Esophagus muscularis mucosa (tissue), 4 donors: ENCODE results near the gene ABCB8.

ENCODE experiments used
- EP300 ChIP-seq: sonication (generic); formaldehyde crosslinking; IDR thresholded peaks from one replicate; pipeline ENCODE4 v1.6.1; 2017; ENCODE audit warnings: antibody characterized with exemption
- POLR2A ChIP-seq: fragments of 450-650 bp; IDR thresholded peaks from one replicate; pipeline ENCODE4 v1.6.1; 2017; ENCODE audit warnings: antibody characterized with exemption, moderate library complexity, mild to moderate bottlenecking, low read depth
- TF ChIP-seq, protein P1 (sequence below), 3 experiments: fragments of 200-600 bp in 2 of 3; fragments of 450-650 bp in 1 of 3; sonication (generic) in 2 of 3; IDR thresholded peaks; one replicate each; pipeline ENCODE4 v1.5.1; 2017 to 2019; ENCODE audit warnings: antibody characterized with exemption in 3 of 3, mild to moderate bottlenecking in 2 of 3, moderate library complexity in 1 of 3

DNA sequence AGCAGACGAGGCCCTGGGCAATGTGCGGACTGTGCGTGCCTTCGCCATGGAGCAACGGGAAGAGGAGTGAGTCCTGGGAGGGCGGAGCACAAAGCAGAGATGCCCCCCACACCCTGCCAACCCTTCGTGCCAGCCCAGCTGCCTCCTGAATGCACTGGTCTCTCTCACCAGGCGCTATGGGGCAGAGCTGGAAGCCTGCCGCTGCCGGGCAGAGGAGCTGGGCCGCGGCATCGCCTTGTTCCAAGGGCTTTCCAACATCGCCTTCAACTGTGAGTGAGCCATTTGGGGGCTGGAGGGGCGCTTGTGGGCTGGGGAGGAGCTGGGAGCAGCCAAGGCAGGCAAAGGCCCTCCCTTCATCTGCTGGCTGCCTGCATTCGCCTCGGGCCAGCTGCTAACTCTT lies 7.7 kb downstream of the ABCB8 start:
- TF ChIP-seq EP300 = no peak
- TF ChIP-seq, protein P1, sequence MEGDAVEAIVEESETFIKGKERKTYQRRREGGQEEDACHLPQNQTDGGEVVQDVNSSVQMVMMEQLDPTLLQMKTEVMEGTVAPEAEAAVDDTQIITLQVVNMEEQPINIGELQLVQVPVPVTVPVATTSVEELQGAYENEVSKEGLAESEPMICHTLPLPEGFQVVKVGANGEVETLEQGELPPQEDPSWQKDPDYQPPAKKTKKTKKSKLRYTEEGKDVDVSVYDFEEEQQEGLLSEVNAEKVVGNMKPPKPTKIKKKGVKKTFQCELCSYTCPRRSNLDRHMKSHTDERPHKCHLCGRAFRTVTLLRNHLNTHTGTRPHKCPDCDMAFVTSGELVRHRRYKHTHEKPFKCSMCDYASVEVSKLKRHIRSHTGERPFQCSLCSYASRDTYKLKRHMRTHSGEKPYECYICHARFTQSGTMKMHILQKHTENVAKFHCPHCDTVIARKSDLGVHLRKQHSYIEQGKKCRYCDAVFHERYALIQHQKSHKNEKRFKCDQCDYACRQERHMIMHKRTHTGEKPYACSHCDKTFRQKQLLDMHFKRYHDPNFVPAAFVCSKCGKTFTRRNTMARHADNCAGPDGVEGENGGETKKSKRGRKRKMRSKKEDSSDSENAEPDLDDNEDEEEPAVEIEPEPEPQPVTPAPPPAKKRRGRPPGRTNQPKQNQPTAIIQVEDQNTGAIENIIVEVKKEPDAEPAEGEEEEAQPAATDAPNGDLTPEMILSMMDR (IDR thresholded peaks at IDR 0.05) = no peak
- no peak for TF ChIP-seq POLR2A
